DOHH2 (cell line): ENCODE results near the gene BORCS8.
"Not testable (repeated sequence)": the region's sequence is repeated elsewhere in the genome, so short reads cannot be mapped to it uniquely, and the experiment has no call there.

ENCODE experiments used
- H3F3A ChIP-seq: fragments of 200-600 bp; sonication (generic), shearing (Covaris generic); 2 replicates; pipeline ENCODE4 v1.6.0; 2016; ENCODE audit warnings: antibody characterized with exemption, mild to moderate bottlenecking; ENCODE audit not compliant: control insufficient read depth, insufficient read depth
- H3K27ac ChIP-seq: fragments of 200-600 bp; sonication (generic); 2 replicates; pipeline ENCODE4 v1.5.1; 2014; ENCODE audit warnings: low read depth, mild to moderate bottlenecking, low read length, moderate library complexity
- H3K27me3 ChIP-seq: fragments of 200-600 bp; sonication (generic); 2 replicates; pipeline ENCODE4 v1.6.1; 2014; ENCODE audit warnings: mild to moderate bottlenecking, low read length, mixed read lengths; ENCODE audit not compliant: control insufficient read depth
- H3K36me3 ChIP-seq: fragments of 200-600 bp; sonication (generic); 2 replicates; pipeline ENCODE4 v1.6.1; 2014; ENCODE audit warnings: mild to moderate bottlenecking, low read length, moderate library complexity, mixed read lengths; ENCODE audit not compliant: control insufficient read depth
- H3K4me1 ChIP-seq: fragments of 200-600 bp; sonication (generic); 2 replicates; pipeline ENCODE4 v1.6.1; 2014; ENCODE audit warnings: mild to moderate bottlenecking, low read length, mixed read lengths; ENCODE audit not compliant: control insufficient read depth
- H3K4me2 ChIP-seq: fragments of 200-600 bp; sonication (generic); 2 replicates; pipeline ENCODE4 v1.6.0; 2014; ENCODE audit warnings: mild to moderate bottlenecking, low read length, moderate library complexity
- H3K4me3 ChIP-seq: fragments of 200-600 bp; sonication (generic); 2 replicates; pipeline ENCODE4 v1.5.1; 2014; ENCODE audit warnings: mild to moderate bottlenecking, low read length, mixed read lengths
- H3K79me2 ChIP-seq: fragments of 200-600 bp; sonication (generic); 2 replicates; pipeline ENCODE4 v1.6.1; 2014; ENCODE audit warnings: mild to moderate bottlenecking, low read length, mixed read lengths; ENCODE audit not compliant: control insufficient read depth
- H3K9me2 ChIP-seq: fragments of 200-600 bp; sonication (generic); replicated peaks from 2 replicates; pipeline ENCODE4 v1.6.1; 2014; ENCODE audit warnings: mild to moderate bottlenecking, low read length, mixed read lengths; ENCODE audit not compliant: control insufficient read depth
- H3K9me3 ChIP-seq: fragments of 200-600 bp; sonication (generic); 2 replicates; pipeline ENCODE4 v1.6.1; 2014; ENCODE audit warnings: antibody characterized with exemption, low read length, mixed read lengths; ENCODE audit not compliant: control insufficient read depth, insufficient read depth
- H4K20me1 ChIP-seq: fragments of 200-600 bp; sonication (generic); 2 replicates; pipeline ENCODE4 v1.6.0; 2014; ENCODE audit warnings: low read depth, mild to moderate bottlenecking, antibody characterized with exemption, low read length, moderate library complexity; ENCODE audit not compliant: control insufficient read depth, insufficient read depth
- CTCF ChIP-seq: fragments of 200-600 bp; sonication (generic); IDR thresholded peaks from one replicate; pipeline ENCODE4 v1.5.1; 2014; ENCODE audit warnings: antibody characterized with exemption, mild to moderate bottlenecking, low read depth, low read length; ENCODE audit not compliant: poor library complexity, severe bottlenecking
- EZH2phosphoT487 ChIP-seq: fragments of 200-600 bp; sonication (generic); IDR thresholded peaks from 2 replicates; pipeline ENCODE4 v1.6.1; 2017; ENCODE audit warnings: borderline replicate concordance, mild to moderate bottlenecking, antibody characterized with exemption, low read length, moderate library complexity, mixed read lengths

The BORCS8 gene

GRCh38 chr19:19179548-19180441 is 12.2 kb downstream of the BORCS8 start:
- H3K36me3 ChIP-seq: peaks cover 15% of the 10 kb centered on the region
- H3K4me1 ChIP-seq: peaks cover 6% of the 10 kb centered on the region
- no peaks in the 10 kb centered on the region for H3K9me3 ChIP-seq
- H4K20me1 ChIP-seq: no peaks in the 10 kb centered on the region
- no peaks in the 10 kb centered on the region for H3K27me3 ChIP-seq
- no peak overlapping the region for H3K27ac ChIP-seq
- H3F3A ChIP-seq: peaks cover 5% of the 10 kb centered on the region; the same call in 1 of the 2 replicates
- TF ChIP-seq EZH2phosphoT487: no peak
- no peak for TF ChIP-seq CTCF
- H3K4me2 ChIP-seq: no peak overlapping the region
- no peak overlapping the region for H3K4me3 ChIP-seq
- H3K9me2 ChIP-seq: no peaks in the 10 kb centered on the region
- H3K79me2 ChIP-seq: peaks cover 1% of the 10 kb centered on the region

GRCh38 chr19:19176950-19177349 is 15.0 kb downstream of the BORCS8 start:
- H3K4me2 ChIP-seq: no peak overlapping the region
- peaks cover 32% of the 10 kb centered on the region for H3K4me1 ChIP-seq
- no peaks in the 10 kb centered on the region for H3K27me3 ChIP-seq
- peaks cover 5% of the 10 kb centered on the region; the same call in 1 of the 2 replicates for H3F3A ChIP-seq
- no peaks in the 10 kb centered on the region for H4K20me1 ChIP-seq
- H3K9me3 ChIP-seq: no peaks in the 10 kb centered on the region
- no peak overlapping the region for H3K4me3 ChIP-seq
- no peak for TF ChIP-seq EZH2phosphoT487
- no peak for TF ChIP-seq CTCF
- H3K36me3 ChIP-seq: peaks cover 7% of the 10 kb centered on the region; the same call in 1 of the 2 replicates
- H3K27ac ChIP-seq: no peak overlapping the region
- H3K9me2 ChIP-seq: no peaks in the 10 kb centered on the region
- H3K79me2 ChIP-seq: no peaks in the 10 kb centered on the region

GRCh38 chr19:19173243-19173642 is 18.7 kb downstream of the BORCS8 start:
- Histone ChIP-seq H3K36me3 (peaks cover 18% of the 10 kb centered on the region), H3K4me2 (0 out of 2 replicates have a peak overlapping the region, but pooled peaks have one; percentile 17), H3K4me1 (peaks cover 50% of the 10 kb centered on the region), H3K27ac (0 out of 2 replicates have a peak overlapping the region, but pooled peaks have one; percentile 10), H3K79me2 (peaks cover 36% of the 10 kb centered on the region)
- not testable (repeated sequence) for H3K9me3 ChIP-seq, H3K9me2 ChIP-seq, H3K4me3 ChIP-seq, H3K27me3 ChIP-seq, H4K20me1 ChIP-seq, H3F3A ChIP-seq
